Measurements from ENCODE around the gene SENP8.

DNA sequence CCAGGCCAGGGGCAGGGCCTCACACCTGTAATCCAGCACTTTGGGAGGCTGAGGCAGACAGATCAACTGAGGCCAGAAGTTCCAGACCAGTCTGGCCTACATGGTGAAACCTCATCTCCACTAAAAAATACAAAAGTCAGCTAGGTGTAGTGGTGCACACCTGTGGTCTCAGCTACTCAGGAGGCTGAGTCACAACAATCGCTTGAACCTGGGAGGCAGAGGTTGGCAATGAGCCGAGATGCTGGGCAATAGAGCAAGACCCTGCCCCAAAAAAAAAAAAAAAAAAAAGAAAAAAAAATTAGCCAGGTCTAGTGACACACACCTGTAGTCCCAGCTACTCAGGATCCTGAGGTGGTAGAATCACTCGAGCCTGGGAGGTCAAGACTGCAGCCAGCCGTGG, 19.0 kb upstream of the SENP8 start:
- TF ChIP-seq, protein P1, sequence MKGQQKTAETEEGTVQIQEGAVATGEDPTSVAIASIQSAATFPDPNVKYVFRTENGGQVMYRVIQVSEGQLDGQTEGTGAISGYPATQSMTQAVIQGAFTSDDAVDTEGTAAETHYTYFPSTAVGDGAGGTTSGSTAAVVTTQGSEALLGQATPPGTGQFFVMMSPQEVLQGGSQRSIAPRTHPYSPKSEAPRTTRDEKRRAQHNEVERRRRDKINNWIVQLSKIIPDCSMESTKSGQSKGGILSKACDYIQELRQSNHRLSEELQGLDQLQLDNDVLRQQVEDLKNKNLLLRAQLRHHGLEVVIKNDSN (IDR thresholded peaks at IDR 0.05): no peak
- TF ChIP-seq, protein P2, sequence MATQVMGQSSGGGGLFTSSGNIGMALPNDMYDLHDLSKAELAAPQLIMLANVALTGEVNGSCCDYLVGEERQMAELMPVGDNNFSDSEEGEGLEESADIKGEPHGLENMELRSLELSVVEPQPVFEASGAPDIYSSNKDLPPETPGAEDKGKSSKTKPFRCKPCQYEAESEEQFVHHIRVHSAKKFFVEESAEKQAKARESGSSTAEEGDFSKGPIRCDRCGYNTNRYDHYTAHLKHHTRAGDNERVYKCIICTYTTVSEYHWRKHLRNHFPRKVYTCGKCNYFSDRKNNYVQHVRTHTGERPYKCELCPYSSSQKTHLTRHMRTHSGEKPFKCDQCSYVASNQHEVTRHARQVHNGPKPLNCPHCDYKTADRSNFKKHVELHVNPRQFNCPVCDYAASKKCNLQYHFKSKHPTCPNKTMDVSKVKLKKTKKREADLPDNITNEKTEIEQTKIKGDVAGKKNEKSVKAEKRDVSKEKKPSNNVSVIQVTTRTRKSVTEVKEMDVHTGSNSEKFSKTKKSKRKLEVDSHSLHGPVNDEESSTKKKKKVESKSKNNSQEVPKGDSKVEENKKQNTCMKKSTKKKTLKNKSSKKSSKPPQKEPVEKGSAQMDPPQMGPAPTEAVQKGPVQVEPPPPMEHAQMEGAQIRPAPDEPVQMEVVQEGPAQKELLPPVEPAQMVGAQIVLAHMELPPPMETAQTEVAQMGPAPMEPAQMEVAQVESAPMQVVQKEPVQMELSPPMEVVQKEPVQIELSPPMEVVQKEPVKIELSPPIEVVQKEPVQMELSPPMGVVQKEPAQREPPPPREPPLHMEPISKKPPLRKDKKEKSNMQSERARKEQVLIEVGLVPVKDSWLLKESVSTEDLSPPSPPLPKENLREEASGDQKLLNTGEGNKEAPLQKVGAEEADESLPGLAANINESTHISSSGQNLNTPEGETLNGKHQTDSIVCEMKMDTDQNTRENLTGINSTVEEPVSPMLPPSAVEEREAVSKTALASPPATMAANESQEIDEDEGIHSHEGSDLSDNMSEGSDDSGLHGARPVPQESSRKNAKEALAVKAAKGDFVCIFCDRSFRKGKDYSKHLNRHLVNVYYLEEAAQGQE (IDR thresholded peaks at IDR 0.05; ENCODE audit: low read depth): no peak
- TF ChIP-seq RAD21 (IDR thresholded peaks at IDR 0.05; ENCODE audit: low read depth): no peak
- no peak for TF ChIP-seq EGR1 (IDR thresholded peaks at IDR 0.05)

Data from Ishikawa (cell line).